Activated naive CD4-positive, alpha-beta T cell treated with anti-CD3 and anti-CD28 coated beads, Interleukin-2, amount 50 U/mL, for 72 hours (primary cell): ENCODE results near the gene UNC119B. TPM values are rescaled to one million over a fixed set of nuclear protein-coding genes. Genes with fewer than 3 reads are reported as not detected.
A peak's percentile ranks its signal among the peaks of the same experiment; 100 is the strongest.
"Not testable (repeated sequence)": the region's sequence is repeated elsewhere in the genome, so short reads cannot be mapped to it uniquely, and the experiment has no call there.

Source experiments
- ATAC-seq, 2 donors: fragments of 150-1000 bp; cut with Tn5 transposase; 2 replicates each; pipeline ENCODE4 v1.10.0; 2021; ENCODE audit warnings: mild to moderate bottlenecking in 2 of 2, moderate library complexity in 2 of 2
- DNase-seq, 2 donors: peaks; one replicate each; pipeline ENCODE4 v3.0.0; 2021 to 2022; ENCODE audit warnings: low spot score in 2 of 2
- H3K27ac Mint-ChIP-seq, 2 donors: one replicate each; pipeline ENCODE4 v1.8.0; 2022; ENCODE audit warnings: mild to moderate bottlenecking in 2 of 2, mixed read lengths in 2 of 2
- H3K36me3 Mint-ChIP-seq, 2 donors: one replicate each; pipeline ENCODE4 v1.8.0; 2022; ENCODE audit warnings: mixed read lengths in 2 of 2
- H3K9me3 Mint-ChIP-seq, 2 donors: one replicate each; pipeline ENCODE4 v1.8.0; 2022; ENCODE audit warnings: mixed read lengths in 2 of 2
- total RNA-seq, 2 donors: library from RNA; stranded (reverse); gene quantifications; one replicate each; pipeline ENCODE4 v1.2.3, GENCODE V29; 2022

Gene UNC119B
- total RNA-seq, 2 donors from 2014 or later: 24.3 to 26.7 TPM

DNA sequence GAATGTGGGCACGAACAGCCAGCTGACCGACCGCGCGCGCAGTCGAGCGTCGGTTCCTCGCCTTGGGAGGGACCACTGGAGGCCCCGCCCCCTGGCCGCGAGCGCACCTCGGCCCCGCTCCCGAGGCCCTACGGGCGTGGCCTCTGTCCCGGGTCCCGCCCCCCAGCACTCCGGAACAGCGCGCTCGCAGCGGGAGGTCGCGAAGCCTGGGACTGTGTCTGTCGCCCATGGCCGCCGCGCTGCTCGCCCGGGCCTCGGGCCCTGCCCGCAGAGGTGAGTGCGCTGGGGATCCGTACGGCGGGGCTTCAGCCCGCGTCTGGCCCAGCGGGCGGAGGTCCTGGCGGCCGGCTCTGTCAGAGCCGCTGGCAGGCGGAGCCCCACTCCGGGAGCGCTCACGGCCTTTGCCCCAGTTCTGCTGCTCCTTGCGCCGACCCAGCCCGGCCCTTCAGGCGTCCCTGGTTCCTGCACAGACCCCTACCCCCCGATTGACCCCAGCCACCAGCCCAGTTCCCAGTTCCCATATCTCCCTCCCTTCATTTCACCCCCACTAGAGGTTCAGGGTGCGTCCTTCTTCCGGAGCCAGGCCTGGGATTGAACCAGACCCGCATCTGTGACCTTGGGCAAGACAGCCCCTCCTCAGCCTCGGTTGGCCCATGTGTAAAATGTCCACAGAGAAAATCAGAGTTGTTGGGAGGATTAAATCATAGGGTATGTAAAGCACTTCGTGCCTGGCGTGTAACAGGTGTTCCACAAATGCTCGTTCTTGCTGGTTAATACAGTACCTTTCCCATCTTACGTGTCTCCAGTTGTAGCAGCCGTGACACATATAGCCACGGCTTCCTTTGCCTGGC, 15.6 kb downstream of the UNC119B start, which contains the start of gene ACADS:
ACADS (plus strand) TSS at position 168 of the 851 bp plus-strand sequence; CDS start at position 228, 60 bp downstream.
- no peaks in the 10 kb centered on the region for H3K9me3 Mint-ChIP-seq
- H3K36me3 Mint-ChIP-seq: peaks cover 15 to 19% of the 10 kb centered on the region in 2 donors
- DNase-seq: peak; percentile 89 to 94
- H3K27ac Mint-ChIP-seq: peak within 1 kb of the TSS; percentile 82 to 90
- ATAC-seq: peak; percentile 100

- no peaks in the 10 kb centered on the region for H3K9me3 Mint-ChIP-seq
- H3K36me3 Mint-ChIP-seq: peaks cover 15 to 19% of the 10 kb centered on the region in 2 donors
- DNase-seq (no peak), ATAC-seq (no peak)
- H3K27ac Mint-ChIP-seq: peak overlapping the region in 1 of 2 donors; percentile 82
These were observed 16.2 kb downstream of the UNC119B start for GRCh38 chr12:120726510-120726793.

DNA sequence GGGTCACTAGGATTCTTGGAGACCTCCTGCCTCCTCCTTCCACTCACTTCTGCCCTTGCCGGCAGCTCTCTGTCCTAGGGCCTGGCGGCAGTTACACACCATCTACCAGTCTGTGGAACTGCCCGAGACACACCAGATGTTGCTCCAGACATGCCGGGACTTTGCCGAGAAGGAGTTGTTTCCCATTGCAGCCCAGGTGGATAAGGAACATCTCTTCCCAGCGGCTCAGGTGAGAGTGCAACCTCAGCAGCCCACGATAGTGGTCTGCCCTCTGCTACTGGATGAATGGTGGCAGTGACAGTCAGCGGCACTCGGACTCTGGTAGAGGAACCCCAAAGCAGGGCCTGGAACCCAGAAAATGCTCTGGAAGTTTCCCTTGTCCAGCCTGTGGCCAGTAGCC, 16.7 kb downstream of the UNC119B start:
- ATAC-seq: no peak
- Mint-ChIP-seq H3K36me3 (peaks cover 15 to 19% of the 10 kb centered on the region in 2 donors), H3K9me3 (no peaks in the 10 kb centered on the region)

GRCh38 chr12:120732198-120732597, 21.9 kb downstream of the UNC119B start:
- peaks cover 13 to 15% of the 10 kb centered on the region in 2 donors for H3K36me3 Mint-ChIP-seq
- not testable (repeated sequence) for H3K9me3 Mint-ChIP-seq, ATAC-seq, H3K27ac Mint-ChIP-seq, DNase-seq

More for the DNA sequence above, 16.7 kb downstream of the UNC119B start:
- H3K27ac Mint-ChIP-seq: no peak overlapping the region
- no peak for DNase-seq

DNA sequence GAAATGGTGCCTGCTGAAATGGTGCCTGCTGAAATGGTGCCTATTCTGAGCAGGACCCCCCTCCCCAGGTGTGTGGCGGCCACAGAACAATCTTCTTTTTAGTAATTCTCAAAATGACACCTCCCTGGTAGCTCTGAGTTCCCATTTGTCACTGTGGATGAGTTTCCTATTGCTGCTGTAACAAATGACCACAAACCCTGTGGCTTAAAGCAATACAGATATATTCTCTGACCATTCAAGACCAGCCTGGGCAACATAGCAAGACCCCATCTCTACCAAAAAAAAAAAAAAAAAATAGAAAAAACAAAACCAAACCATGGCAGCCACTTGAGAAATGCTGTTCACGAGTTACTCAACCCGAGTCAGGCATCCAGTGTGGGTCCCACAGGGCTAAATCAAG, 23.3 kb downstream of the UNC119B start:
- no peaks in the 10 kb centered on the region for H3K9me3 Mint-ChIP-seq
- DNase-seq: no peak
- ATAC-seq: no peak
- H3K36me3 Mint-ChIP-seq: peaks cover 13 to 15% of the 10 kb centered on the region in 2 donors
- H3K27ac Mint-ChIP-seq: peak overlapping the region in 1 of 2 donors; percentile 14

DNA sequence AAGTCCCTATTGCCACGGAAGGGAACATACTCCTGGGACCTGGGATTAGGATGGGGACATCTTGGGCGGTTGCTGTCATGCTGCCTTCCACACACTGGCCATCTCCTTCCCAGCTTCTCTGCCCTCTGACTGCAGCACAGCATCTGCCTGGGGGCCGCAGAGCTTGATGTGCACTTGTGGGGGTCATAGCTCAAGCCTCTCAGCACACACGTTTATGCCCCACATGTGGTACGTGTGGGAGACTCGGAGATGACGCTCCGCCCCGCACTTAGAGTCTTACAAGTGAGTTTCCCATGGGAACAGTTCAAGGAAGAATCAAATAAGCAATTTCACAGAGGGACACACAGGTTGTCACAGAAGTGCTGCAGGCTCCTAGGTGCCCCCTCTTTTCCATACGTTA, 24.0 kb downstream of the UNC119B start:
- Mint-ChIP-seq H3K36me3 (peaks cover 13 to 15% of the 10 kb centered on the region in 2 donors), H3K27ac (peak overlapping the region in 1 of 2 donors; percentile 14), H3K9me3 (no peaks in the 10 kb centered on the region)
- DNase-seq: no peak
- no peak for ATAC-seq

DNA sequence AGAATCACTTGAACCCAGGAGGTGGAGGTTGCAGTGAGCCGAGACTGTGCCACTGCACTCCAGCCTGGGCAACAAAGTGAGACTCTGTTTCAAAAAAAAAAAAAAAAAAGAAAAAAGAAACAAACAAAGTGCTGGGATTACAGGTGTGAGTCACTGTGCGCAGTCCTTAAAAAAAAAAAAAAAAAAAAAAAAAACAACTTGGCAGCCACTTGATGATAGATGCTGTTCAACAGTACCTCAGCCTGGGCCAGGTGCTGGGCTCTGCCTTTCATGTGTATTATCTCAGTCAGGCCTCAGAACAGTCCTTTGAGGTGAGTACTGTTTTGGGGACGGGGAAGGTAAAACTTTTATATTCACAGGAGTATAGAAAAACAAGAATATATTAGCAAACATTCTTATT, 24.9 kb downstream of the UNC119B start:
- H3K27ac Mint-ChIP-seq: peak overlapping the region in 1 of 2 donors; percentile 29
- peaks cover 5 to 6% of the 10 kb centered on the region in 2 donors for H3K36me3 Mint-ChIP-seq
- no peak for DNase-seq
- H3K9me3 Mint-ChIP-seq: no peaks in the 10 kb centered on the region
- no peak for ATAC-seq

DNA sequence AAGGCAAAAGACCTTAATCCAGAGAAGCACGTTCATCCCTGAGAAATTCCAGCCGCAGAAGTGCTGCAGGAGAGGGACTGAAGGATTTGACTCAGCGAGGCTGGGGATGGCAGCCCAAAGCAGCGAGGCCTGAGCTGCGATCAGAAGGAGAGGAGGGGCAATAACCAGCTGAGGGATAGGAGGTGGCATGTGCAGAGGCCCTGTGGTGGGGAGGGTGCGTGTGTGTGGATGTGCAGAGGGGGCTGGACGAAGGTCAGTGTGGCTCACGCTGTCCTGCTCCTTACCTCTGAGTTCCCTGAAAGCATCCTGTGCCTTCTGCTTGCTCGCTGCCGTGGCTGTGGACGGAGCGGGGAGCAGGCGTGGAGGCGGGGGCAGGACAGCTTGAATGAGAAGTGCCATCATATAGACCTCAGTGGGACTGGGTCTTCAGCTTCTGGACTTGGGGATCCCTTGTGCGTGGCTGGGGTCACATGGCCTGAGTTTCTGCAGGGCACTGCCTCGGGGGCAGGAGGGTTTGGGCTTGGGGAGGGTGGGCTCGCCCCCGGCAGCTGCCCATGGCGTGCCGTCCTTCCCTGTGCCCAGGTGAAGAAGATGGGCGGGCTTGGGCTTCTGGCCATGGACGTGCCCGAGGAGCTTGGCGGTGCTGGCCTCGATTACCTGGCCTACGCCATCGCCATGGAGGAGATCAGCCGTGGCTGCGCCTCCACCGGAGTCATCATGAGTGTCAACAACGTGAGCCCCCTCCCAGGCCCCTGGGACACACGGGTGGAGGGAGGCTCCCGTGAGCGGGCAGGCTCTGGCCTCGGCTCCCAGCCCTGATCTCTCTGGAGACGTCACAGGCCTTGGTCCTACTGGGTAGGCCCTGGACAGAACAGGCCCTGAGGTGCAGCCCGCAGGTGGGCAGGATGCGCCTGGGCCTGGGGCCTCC, 26.4 kb downstream of the UNC119B start:
- no peak for ATAC-seq
- Mint-ChIP-seq H3K9me3 (no peaks in the 10 kb centered on the region), H3K27ac (no peak overlapping the region)

DNA sequence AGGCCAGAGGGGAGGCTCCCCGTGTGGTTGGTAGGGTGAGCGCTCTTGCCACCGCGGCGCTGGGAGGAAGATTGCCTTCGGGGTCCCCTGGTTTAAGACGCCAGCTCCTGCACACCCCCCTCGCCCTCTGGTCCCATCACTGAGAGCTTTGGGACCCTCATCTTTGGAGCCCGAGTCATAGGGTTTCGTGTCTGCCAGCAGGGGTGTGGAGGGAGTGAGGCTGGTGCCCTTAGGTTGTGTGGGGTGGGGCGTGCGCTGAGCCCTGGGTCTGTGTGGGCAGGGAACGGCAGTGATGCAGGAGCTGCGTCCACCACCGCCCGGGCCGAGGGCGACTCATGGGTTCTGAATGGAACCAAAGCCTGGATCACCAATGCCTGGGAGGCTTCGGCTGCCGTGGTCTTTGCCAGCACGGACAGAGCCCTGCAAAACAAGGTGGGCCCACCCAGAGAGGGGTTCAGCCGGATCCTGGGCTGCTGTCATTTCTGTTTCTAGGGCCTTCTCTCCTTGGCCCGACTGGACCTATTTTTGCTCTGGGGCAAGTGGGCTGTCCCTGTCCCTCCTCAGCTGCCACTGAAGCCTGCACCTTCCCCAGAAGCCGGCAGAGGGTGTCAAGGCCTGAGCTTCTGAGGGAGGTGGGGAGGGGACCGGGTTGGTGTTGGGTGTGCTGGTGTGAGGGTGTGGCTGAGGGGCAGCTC, 27.4 kb downstream of the UNC119B start:
- Mint-ChIP-seq H3K36me3 (no peaks in the 10 kb centered on the region), H3K27ac (no peak overlapping the region), H3K9me3 (no peaks in the 10 kb centered on the region)
- ATAC-seq (no peak), DNase-seq (no peak)

More for the DNA sequence above, 26.4 kb downstream of the UNC119B start:
- no peak for DNase-seq
- H3K36me3 Mint-ChIP-seq: no peaks in the 10 kb centered on the region

DNA sequence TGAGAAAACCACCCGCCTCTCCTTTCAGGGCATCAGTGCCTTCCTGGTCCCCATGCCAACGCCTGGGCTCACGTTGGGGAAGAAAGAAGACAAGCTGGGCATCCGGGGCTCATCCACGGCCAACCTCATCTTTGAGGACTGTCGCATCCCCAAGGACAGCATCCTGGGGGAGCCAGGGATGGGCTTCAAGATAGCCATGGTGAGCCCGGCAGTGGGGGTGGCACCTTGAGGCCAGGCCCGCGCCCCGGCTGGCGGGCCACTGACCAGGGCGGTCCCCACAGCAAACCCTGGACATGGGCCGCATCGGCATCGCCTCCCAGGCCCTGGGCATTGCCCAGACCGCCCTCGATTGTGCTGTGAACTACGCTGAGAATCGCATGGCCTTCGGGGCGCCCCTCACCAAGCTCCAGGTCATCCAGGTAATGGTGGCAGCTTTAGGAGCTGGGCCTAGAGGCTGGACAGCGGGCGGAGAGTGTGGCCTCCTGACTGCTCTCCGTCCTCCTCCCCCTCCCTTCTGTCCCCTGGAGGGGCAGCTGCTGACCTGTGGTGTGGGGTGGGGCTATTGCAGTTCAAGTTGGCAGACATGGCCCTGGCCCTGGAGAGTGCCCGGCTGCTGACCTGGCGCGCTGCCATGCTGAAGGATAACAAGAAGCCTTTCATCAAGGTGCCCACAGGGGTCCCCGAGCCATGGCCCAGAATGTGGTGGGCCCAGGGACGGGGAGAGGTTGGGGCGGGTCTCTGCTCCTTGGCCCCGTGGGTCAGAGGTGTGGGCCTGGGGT, 28.2 kb downstream of the UNC119B start:
- Mint-ChIP-seq H3K36me3 (no peaks in the 10 kb centered on the region), H3K27ac (no peak overlapping the region), H3K9me3 (no peaks in the 10 kb centered on the region)
- no peak for ATAC-seq
- no peak for DNase-seq

GRCh38 chr12:120739031-120739762, 28.9 kb downstream of the UNC119B start:
- DNase-seq: no peak
- H3K27ac Mint-ChIP-seq: no peak overlapping the region
- ATAC-seq: no peak
- no peaks in the 10 kb centered on the region for H3K36me3 Mint-ChIP-seq
- H3K9me3 Mint-ChIP-seq: no peaks in the 10 kb centered on the region

DNA sequence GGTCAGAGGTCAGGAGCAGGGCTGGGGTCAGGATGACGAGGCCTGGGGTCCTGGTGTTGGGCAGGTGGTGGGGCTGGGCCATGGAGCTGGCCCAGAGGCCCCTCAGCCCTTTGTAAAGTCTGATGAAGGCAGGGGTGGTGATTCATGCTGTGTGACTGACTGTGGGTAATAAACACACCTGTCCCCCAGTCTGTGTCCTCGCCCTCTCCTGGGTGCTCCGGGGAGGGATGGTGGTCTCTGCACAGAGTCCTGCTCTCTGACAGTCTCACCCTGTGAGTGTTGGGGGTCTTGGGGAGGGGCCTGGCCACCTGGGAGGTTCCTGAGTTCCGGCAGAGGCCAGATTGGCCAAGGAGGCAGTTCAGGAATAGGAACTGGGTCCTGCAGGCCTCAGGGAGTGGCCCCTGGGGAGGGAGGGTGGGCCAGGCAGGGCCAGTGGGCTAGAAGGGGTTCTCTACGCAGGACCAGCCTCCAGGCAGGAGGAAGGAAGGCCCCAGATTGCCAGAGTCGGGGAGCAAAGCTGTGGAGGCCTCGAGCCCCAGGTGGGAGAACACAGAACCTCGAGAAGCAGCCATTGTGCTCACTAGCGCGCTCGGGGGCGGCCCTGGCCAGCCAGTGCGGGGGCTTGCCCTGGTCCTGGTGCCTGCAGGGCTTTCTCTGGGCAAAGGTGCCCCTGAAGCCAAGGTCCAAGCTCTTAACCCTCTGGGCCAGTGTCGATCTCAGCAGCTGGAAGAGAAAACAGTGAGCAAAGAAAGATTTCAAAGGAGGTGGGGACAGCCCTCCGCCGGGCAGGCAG, 29.8 kb downstream of the UNC119B start:
- no peak overlapping the region for H3K27ac Mint-ChIP-seq
- ATAC-seq: no peak
- H3K9me3 Mint-ChIP-seq: no peaks in the 10 kb centered on the region

GRCh38 chr12:120740871-120741270, 30.6 kb downstream of the UNC119B start:
- no peaks in the 10 kb centered on the region for H3K36me3 Mint-ChIP-seq
- ATAC-seq (no peak), DNase-seq (no peak)
- no peaks in the 10 kb centered on the region for H3K9me3 Mint-ChIP-seq
- no peak overlapping the region for H3K27ac Mint-ChIP-seq

More for the DNA sequence above, 29.8 kb downstream of the UNC119B start:
- no peaks in the 10 kb centered on the region for H3K36me3 Mint-ChIP-seq
- DNase-seq: no peak

DNA sequence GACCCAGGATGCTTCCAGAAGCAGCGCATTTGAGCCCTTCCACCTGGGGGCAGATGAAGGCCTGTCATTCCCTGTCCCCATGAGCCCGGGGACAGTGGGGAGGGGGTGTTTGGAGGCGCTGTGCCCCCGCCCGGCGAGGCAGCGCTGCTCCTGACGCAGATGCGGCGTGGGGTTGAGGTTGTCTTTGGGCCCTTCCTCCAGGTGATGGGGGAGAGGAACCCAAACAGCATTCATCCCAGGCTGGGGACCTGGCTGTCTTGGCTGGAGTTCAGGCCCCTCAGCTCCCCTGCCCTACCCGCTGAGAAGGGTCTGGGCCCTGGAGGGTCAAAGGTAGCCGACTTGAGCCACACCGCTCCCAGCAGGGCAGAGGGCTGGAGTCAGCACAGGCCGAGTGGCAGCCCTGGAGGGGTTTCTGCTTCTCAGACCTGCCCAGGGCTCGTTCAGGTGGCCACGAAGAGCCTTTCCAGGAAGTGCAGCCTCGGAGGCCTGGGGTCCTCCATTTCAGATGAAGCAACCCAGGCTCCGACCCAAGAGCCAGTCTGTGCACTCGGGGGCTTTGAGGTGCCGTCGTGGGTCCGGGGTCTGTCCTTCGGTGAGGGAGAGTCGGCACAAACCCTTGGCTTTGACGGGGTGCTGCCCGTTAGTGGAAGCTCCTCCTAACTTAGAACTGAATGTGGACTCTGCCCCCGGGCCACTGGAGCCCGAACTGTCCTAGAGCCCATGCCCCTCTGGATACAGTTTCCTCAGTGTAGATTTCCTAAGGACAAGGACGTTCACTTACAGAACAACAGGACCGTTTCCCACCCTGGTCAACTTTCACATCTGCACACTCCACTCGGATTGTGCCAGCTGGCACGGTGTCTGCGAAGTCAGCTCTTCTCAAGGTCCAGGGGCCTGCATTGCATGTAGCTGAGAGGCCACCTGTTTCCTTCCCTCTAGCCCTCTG, 31.5 kb downstream of the UNC119B start:
- DNase-seq (no peak), ATAC-seq (no peak)
- Mint-ChIP-seq H3K27ac (no peak overlapping the region), H3K36me3 (no peaks in the 10 kb centered on the region), H3K9me3 (no peaks in the 10 kb centered on the region)
